Urinary bladder (tissue), 4 donors: ENCODE data around the gene THAP4. TPM values are rescaled to one million over a fixed set of nuclear protein-coding genes. Genes with fewer than 3 reads are reported as not detected.

Experiments
- DNase-seq: peaks from one replicate; pipeline ENCODE4 v3.0.0-alpha.2; 2015; ENCODE audit errors: extremely low spot score
- H3K27ac ChIP-seq: one replicate; pipeline ENCODE4 v1.5.1; 2013; ENCODE audit warnings: low read depth, mild to moderate bottlenecking, moderate library complexity
- H3K36me3 ChIP-seq: one replicate; pipeline ENCODE4 v1.6.1; 2013; ENCODE audit warnings: mild to moderate bottlenecking, moderate library complexity; ENCODE audit not compliant: insufficient read depth
- H3K4me1 ChIP-seq: one replicate; pipeline ENCODE4 v1.6.1; 2013; ENCODE audit warnings: mild to moderate bottlenecking, moderate library complexity; ENCODE audit not compliant: insufficient read depth
- H3K4me3 ChIP-seq: one replicate; pipeline ENCODE4 v1.5.1; 2013; ENCODE audit warnings: low read depth, low read length
- WGBS: extraction: QIAGEN DNeasy Blood & Tissue Kit; methylation state at CpG from one replicate; pipeline ENCODE4 v1.1.7; 2013; 5-methylcytosine and 5-hydroxymethylcytosine counted together
- polyA plus RNA-seq: library from polyadenylated mRNA; stranded (reverse); fragments of 200-250 nt; gene quantifications from one replicate; pipeline ENCODE4 v1.2.3, GENCODE V29; 2013
- total RNA-seq: library from RNA; depleted of rRNA; stranded (reverse); fragments of >200 nt; gene quantifications from one replicate; pipeline ENCODE4 v1.2.3, GENCODE V29; 2014
- donor health status: healthy with polysubstance abuse.
- donor health status: healthy.

THAP4 gene
- total and polyA plus RNA-seq, 2 donors, result 18.9 to 49.3 TPM

- peaks cover 2% of the 10 kb centered on the region for H3K4me1 ChIP-seq
- 73% methylated on average over 21 of the region's 21 CpGs for WGBS
- H3K4me3 ChIP-seq, result no peak overlapping the region
- DNase-seq, result no peak
- H3K27ac ChIP-seq, result no peak overlapping the region
- no peaks in the 10 kb centered on the region for H3K36me3 ChIP-seq
These were observed 86.1 kb downstream of the THAP4 start for GRCh38 chr2:241550616-241551580.

GRCh38 chr2:241548451-241548835, 88.5 kb downstream of the THAP4 start:
- WGBS, result 88% methylated on average over 3 of the region's 3 CpGs
- Histone ChIP-seq H3K4me3 (no peak overlapping the region), H3K36me3 (no peaks in the 10 kb centered on the region), H3K4me1 (peaks cover 2% of the 10 kb centered on the region), H3K27ac (no peak overlapping the region)
- DNase-seq, result no peak

- Histone ChIP-seq H3K27ac (no peak overlapping the region), H3K4me1 (peaks cover 2% of the 10 kb centered on the region), H3K4me3 (no peak overlapping the region), H3K36me3 (no peaks in the 10 kb centered on the region)
- no peak for DNase-seq
- WGBS, result 92% methylated on average over 16 of the region's 16 CpGs
These were observed 89.0 kb downstream of the THAP4 start for GRCh38 chr2:241547781-241548450.

DNA sequence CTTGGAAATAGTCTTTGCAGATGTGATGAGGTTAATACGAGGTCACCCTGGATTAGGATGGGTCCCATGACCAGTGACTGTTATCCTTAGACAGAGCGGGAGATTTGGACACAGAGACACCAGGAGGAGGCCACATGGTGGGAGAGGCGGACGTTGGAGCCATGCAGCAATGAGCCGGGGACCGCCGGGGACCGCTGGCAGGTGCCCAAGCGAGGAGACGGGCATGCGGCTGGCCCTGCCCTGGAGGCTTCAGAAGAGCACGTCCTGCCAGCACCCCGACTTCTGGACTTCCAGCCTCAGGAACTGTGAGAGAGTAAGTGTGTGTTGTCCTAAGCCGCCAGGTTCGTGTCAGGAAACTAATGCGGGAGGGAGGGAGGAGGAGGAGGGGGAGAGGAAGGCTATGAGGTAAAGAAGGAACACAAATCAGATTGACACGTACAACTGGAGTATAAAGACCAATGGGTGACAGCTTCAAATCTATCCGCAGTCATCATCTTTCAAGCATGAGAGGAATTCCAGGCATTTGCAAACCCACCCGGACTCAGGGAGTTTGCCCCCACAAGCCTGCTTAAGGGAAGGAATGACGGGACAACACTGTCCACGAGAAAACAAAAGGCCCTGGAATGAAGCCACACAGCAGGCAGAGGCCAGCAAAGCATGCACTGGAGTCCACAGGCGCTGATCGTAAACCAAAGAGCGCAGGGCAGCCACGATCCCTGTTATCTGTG, 90.0 kb downstream of the THAP4 start:
- Histone ChIP-seq H3K4me3 (no peak overlapping the region), H3K36me3 (no peaks in the 10 kb centered on the region), H3K27ac (no peak overlapping the region), H3K4me1 (peaks cover 2% of the 10 kb centered on the region)
- DNase-seq, result no peak
- 18% methylated on average over 25 of the region's 25 CpGs for WGBS

DNA sequence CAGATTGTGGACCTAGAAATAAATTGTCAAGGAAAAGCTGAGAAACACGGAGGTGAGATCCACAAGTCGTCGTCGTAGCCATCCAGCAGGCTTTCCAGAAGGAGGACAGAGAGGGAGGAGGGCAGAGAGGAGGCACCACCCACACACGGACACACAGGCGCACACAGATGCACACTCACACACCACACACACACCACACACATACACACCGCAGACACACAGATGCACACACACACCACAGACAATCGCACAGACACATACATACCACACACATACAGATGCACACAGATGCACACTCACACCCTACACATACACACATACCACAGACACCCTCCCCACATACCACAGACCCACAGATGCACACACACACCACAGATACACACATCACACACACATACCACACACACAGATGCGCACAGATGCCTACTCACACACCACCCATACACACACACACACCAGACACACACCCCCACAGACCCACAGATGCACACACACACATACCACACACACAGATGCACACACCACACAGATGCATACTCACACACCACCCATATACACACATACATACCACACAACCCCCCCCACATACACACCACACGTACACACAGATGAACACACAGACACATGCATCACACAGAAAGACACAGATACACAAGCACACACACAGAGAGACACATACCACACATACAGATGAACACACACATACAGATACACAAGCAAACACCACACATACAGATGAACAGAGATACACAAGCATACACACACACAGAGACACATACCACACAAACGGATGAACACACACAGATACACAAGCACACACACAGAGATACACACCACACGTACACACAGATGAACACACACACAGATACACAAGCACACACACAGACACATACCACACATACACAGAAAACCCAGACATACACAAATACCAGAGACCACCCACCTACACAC, 91.2 kb downstream of the THAP4 start:
- no peak for DNase-seq
- WGBS, result 71% methylated on average over 12 of the region's 12 CpGs
- Histone ChIP-seq H3K4me1 (peaks cover 2% of the 10 kb centered on the region), H3K36me3 (no peaks in the 10 kb centered on the region), H3K4me3 (no peak overlapping the region), H3K27ac (no peak overlapping the region)

GRCh38 chr2:241545106-241545505, 91.9 kb downstream of the THAP4 start:
- Histone ChIP-seq H3K4me3 (no peak overlapping the region), H3K27ac (no peak overlapping the region), H3K4me1 (peaks cover 2% of the 10 kb centered on the region), H3K36me3 (no peaks in the 10 kb centered on the region)
- no peak for DNase-seq
- WGBS, result 41% methylated on average over 10 of the region's 10 CpGs

DNA sequence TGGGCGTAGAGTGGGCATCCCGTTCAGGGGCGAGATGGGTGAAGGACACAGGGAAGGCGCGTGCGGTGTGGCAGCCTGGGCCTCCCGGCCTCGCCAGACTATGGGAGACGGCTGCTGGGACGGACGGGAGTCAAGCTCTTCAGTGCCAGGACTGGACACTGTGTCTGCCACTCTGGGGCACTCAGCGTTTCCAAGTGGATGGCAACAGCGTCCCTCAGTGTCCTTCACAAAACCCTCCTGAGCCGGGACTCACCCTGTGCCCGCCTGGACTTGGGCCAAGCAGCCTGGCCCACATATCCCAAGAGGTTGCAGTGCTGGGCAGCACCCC, 94.7 kb downstream of the THAP4 start:
- no peak for DNase-seq
- no peaks in the 10 kb centered on the region for H3K36me3 ChIP-seq
- 74% methylated on average over 15 of the region's 15 CpGs for WGBS
- no peak overlapping the region for H3K4me3 ChIP-seq
- no peak overlapping the region for H3K27ac ChIP-seq
- no peaks in the 10 kb centered on the region for H3K4me1 ChIP-seq

DNA sequence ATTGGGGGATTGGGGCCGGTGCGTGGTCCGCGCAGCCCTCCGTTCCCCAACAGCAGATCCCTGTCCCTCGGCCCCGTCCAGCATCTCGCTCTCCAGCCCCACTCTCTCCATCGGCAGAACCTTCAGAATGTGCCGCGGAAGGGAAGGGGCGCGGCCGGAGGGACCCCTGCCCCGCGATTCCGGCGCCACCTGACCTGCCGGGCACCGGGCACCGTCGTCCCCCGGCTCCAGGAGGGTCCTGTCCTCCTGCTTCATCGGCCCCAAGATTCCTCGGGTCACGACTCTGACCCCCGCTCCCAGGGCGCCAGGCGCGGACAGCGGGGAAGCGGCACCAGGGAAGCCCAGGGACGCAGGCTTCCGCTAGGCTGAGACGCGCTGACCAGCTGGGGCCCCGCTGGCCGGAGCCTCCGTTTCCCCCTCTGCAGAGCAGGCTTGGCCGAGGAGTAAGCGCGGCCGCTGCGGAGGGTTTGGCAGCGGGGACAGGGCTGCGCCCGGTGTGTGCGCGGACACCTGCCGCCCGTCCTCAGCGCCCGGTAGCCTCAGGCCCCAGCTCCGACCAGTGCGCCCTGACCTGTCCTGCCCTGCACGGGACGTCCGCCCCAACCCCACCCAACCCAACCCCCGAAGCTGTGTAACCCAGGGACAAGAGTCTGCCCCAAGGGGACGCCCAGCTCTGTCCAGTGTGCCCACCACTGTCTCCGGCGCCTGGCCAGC, 95.2 kb downstream of the THAP4 start:
- Histone ChIP-seq H3K36me3 (no peaks in the 10 kb centered on the region), H3K4me1 (no peaks in the 10 kb centered on the region), H3K4me3 (peak overlapping the region; percentile 35), H3K27ac (no peak overlapping the region)
- no peak for DNase-seq
- 13% methylated on average over 62 of the region's 62 CpGs for WGBS

GRCh38 chr2:241540771-241541561, 96.0 kb downstream of the THAP4 start:
- no peak for DNase-seq
- H3K27ac ChIP-seq, result no peak overlapping the region

DNA sequence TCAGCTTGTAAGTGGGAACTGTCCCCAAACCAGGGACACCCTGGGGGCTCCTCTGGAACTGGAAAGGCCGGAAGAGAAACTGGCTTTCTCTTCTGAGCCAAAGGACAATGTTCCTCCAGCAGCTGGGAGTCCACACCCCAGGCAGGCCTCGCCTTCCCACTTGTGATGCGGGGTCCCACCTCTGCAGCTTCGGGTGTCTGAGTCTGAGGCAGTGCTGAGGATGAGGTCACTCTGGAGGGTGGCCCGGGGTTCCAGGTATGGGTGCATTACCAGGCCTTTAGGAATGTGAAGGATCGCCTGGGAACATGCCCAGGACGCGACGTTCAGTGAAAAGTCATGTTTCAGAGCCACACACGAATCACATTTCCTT, 96.6 kb downstream of the THAP4 start:
- no peak for DNase-seq
- Histone ChIP-seq H3K4me3 (no peak overlapping the region), H3K27ac (no peak overlapping the region)

More at GRCh38 chr2:241540771-241541561, 96.0 kb downstream of the THAP4 start:
- H3K4me3 ChIP-seq, result peak overlapping the region; percentile 35
- no peaks in the 10 kb centered on the region for H3K36me3 ChIP-seq
- 5% methylated on average over 68 of the region's 68 CpGs for WGBS
- no peaks in the 10 kb centered on the region for H3K4me1 ChIP-seq

DNA sequence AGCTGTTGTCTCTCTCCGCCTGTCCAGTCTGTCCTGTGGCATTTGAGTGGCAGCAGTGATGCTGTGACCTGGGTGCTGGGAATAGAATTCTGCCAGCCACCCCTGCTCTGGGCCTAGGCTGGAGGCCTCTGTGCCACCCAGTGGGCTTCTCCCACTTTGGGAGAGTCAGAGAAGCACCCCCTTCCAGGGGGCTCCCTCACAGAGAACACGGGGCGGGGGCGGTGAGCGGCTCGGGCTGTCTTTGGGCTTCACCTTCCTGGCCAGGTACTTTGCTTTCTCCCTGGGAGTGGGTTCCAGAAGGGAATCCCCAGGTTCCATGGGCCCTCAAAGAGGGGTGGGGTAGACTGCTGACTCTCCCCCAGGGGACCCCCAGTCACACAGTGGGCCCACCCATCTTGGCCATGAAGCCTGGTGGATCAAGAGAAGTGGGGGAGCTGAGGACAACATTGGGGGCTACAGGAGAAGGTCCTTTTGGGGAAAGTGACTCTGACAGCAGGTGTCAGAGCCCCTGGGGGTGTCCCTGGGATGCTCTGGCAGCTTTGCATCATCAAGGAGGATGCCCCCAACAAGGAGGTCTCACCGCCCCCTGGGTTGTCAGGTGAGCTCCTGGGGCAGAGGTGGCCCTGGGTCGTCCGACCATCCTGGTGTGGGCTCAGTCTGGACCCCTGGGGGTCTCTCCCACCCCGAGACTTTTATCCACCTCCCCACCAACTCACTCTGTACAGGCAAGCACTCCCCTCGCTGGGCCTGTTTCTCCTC, 97.2 kb downstream of the THAP4 start:
- DNase-seq, result no peak
- Histone ChIP-seq H3K27ac (no peak overlapping the region), H3K36me3 (no peaks in the 10 kb centered on the region), H3K4me3 (no peak overlapping the region), H3K4me1 (no peaks in the 10 kb centered on the region)
- WGBS, result 97% methylated on average over 11 of the region's 11 CpGs

More for the DNA sequence above, 96.6 kb downstream of the THAP4 start:
- Histone ChIP-seq H3K36me3 (no peaks in the 10 kb centered on the region), H3K4me1 (no peaks in the 10 kb centered on the region)
- 51% methylated on average over 10 of the region's 10 CpGs for WGBS
